ENCODE data around the gene PSMA2. TPM values are rescaled to one million over a fixed set of nuclear protein-coding genes. Genes with fewer than 3 reads are reported as not detected.

The PSMA2 gene
- total RNA-seq, 1 experiment from 2014 or later, result 152 TPM

- Histone ChIP-seq H3K9me2 (ENCODE audit: insufficient read depth) (no peaks in the 10 kb centered on the region), H3K4me3 (replicated peaks in 1 of 2; ENCODE audit: low read depth in 1 of 2, low read length in 2 of 2) (no peak overlapping the region), H3K27me3 (ENCODE audit: insufficient read depth, low read length) (no peaks in the 10 kb centered on the region), H3K9ac (ENCODE audit: low read length) (no peak overlapping the region), H3K27ac (ENCODE audit: low read depth, low read length) (no peak overlapping the region), H2AFZ (ENCODE audit: low read depth, low read length, poor library complexity, severe bottlenecking) (no peak overlapping the region), H3K36me3 (ENCODE audit: control insufficient read depth in 1 of 2, insufficient read depth in 2 of 2, low read length in 2 of 2) (no peaks in the 10 kb centered on the region), H3K79me2 (ENCODE audit: insufficient read depth, low read length) (no peaks in the 10 kb centered on the region), H3K9me3 (ENCODE audit: control insufficient read depth in 1 of 2, insufficient read depth in 1 of 2, low read depth in 1 of 2, low read length in 2 of 2) (no peaks in the 10 kb centered on the region), H4K20me1 (ENCODE audit: insufficient read depth) (no peaks in the 10 kb centered on the region), H3K4me2 (ENCODE audit: low read length) (no peak overlapping the region), H3K4me1 (ENCODE audit: control insufficient read depth in 1 of 2, insufficient read depth in 2 of 2, low read length in 2 of 2) (no peaks in the 10 kb centered on the region)
- TF ChIP-seq ATF3 (IDR thresholded peaks at IDR 0.05) (no peak), POLR2AphosphoS5 (IDR thresholded peaks at IDR 0.05; ENCODE audit: low read depth, low read length) (no peak), EGR1 (IDR thresholded peaks at IDR 0.05; ENCODE audit: low read depth) (no peak), ZBTB33 (IDR thresholded peaks at IDR 0.05; ENCODE audit: extremely low read depth, insufficient replicate concordance, low read length) (no peak), SRF (IDR thresholded peaks at IDR 0.05; ENCODE audit: low read depth) (no peak), JUND (IDR thresholded peaks at IDR 0.05) (no peak), ZFX (IDR thresholded peaks at IDR 0.05) (no peak), MAX (IDR thresholded peaks at IDR 0.05) (no peak), ELF1 (IDR thresholded peaks at IDR 0.05; ENCODE audit: borderline replicate concordance, low read depth) (no peak), POLR2A (IDR thresholded peaks at IDR 0.05; ENCODE audit: borderline replicate concordance, extremely low read depth, insufficient read depth, insufficient read length) (no peak), ZNF274 (IDR thresholded peaks at IDR 0.05; ENCODE audit: low read depth, low read length) (no peak), SIN3A (IDR thresholded peaks at IDR 0.05; ENCODE audit: low read depth) (no peak), EZH2phosphoT487 (IDR thresholded peaks at IDR 0.05; ENCODE audit: borderline replicate concordance) (no peak), REST (IDR thresholded peaks at IDR 0.05; ENCODE audit: low read depth) (no peak), CEBPB (IDR thresholded peaks at IDR 0.05; ENCODE audit: low read depth) (no peak), RAD21 (IDR thresholded peaks at IDR 0.05; ENCODE audit: low read depth) (no peak), EZH2 (IDR thresholded peaks at IDR 0.05) (no peak)
- ChIA-PET CTCF (no interaction called here), POLR2A (no interaction called here), RAD21 (ENCODE audit: low non-redundant PET in 1 of 2, low total read pairs in 2 of 2, uncharacterized antibody in 2 of 2, unreplicated experiment in 2 of 2) (no interaction called here)
- DNase-seq (ENCODE audit: low read depth, low spot score), result no peak
- ATAC-seq, result no peak
- no TSS peak for BruUV-seq (replicated peaks)
- intact Hi-C loops (cut with micrococcal nuclease), result no loop called here
Observed at GRCh38 chr7:42953994-42954393, 22.0 kb upstream of the PSMA2 start.
